RWPE2 (cell line): ENCODE measurements around the gene MT1A.

Experiments
- ATAC-seq: fragments of 200-7000 bp; cut with Tn5 transposase; 3 replicates; pipeline ENCODE4 v1.9.1; 2021; ENCODE audit warnings: low read depth
- DNase-seq: peaks from one replicate; pipeline ENCODE4 v3.0.0-alpha.2; 2020; ENCODE audit warnings: low spot score
- H3K27ac ChIP-seq: fragments of 450-650 bp; 2 replicates; pipeline ENCODE4 v1.5.1; 2017; ENCODE audit warnings: mild to moderate bottlenecking; ENCODE audit not compliant: poor library complexity, severe bottlenecking
- H3K27me3 ChIP-seq: fragments of 250-450 bp; sonication (Bioruptor Pico); 2 replicates; pipeline ENCODE4 v1.5.1; 2021; ENCODE audit warnings: mild to moderate bottlenecking, moderate library complexity; ENCODE audit not compliant: insufficient read depth, poor library complexity, severe bottlenecking
- H3K36me3 ChIP-seq: fragments of 250-450 bp; sonication (Bioruptor Pico); 2 replicates; pipeline ENCODE4 v1.5.1; 2020; ENCODE audit warnings: low read depth, mild to moderate bottlenecking, moderate library complexity
- H3K4me1 ChIP-seq: fragments of 250-450 bp; sonication (Bioruptor Pico); 2 replicates; pipeline ENCODE4 v1.5.1; 2021; ENCODE audit warnings: mild to moderate bottlenecking, moderate library complexity; ENCODE audit not compliant: insufficient read depth, poor library complexity, severe bottlenecking
- H3K4me3 ChIP-seq: fragments of 250-450 bp; sonication (Bioruptor Pico); 2 replicates; pipeline ENCODE4 v1.5.1; 2021; ENCODE audit warnings: mild to moderate bottlenecking, moderate library complexity; ENCODE audit not compliant: severe bottlenecking
- H3K9me3 ChIP-seq: fragments of 250-450 bp; sonication (Bioruptor Pico); 2 replicates; pipeline ENCODE4 v1.5.1; 2021; ENCODE audit warnings: mild to moderate bottlenecking, moderate library complexity; ENCODE audit not compliant: severe bottlenecking
- CTCF ChIP-seq: fragments of 450-650 bp; IDR thresholded peaks from one replicate; pipeline ENCODE4 v1.5.1; 2017; ENCODE audit warnings: mild to moderate bottlenecking, moderate library complexity; ENCODE audit not compliant: poor library complexity, severe bottlenecking

Gene MT1A

GRCh38 chr16:56688762-56689161 lies 50.3 kb downstream of the MT1A start:
- TF ChIP-seq CTCF, result no peak
- DNase-seq, result no peak
- H3K4me1 ChIP-seq, result peaks cover 37% of the 10 kb centered on the region
- H3K27me3 ChIP-seq, result no peaks in the 10 kb centered on the region
- H3K27ac ChIP-seq, result peak overlapping the region; percentile 74
- ATAC-seq, result no peak
- H3K9me3 ChIP-seq, result no peaks in the 10 kb centered on the region
- H3K4me3 ChIP-seq, result no peak overlapping the region
- H3K36me3 ChIP-seq, result peaks cover 24% of the 10 kb centered on the region

GRCh38 chr16:56689171-56689570 lies 50.7 kb downstream of the MT1A start:
- Histone ChIP-seq H3K9me3 (no peaks in the 10 kb centered on the region), H3K27me3 (no peaks in the 10 kb centered on the region), H3K4me3 (no peak overlapping the region), H3K4me1 (peaks cover 35% of the 10 kb centered on the region), H3K36me3 (peaks cover 20% of the 10 kb centered on the region), H3K27ac (peak overlapping the region; percentile 74)
- DNase-seq (no peak), ATAC-seq (peak; percentile 15; the same call in 2 of the 3 replicates)
- TF ChIP-seq CTCF, result no peak
